Psoas muscle (tissue), 8 donors: Measurements from ENCODE around the gene HTRA2. TPM values are rescaled to one million over a fixed set of nuclear protein-coding genes. Genes with fewer than 3 reads are reported as not detected.

Source experiments
- ATAC-seq, 4 donors: fragments of 200-7000 bp; cut with Tn5 transposase; one replicate each; pipeline ENCODE4 v1.9.1; 2020; ENCODE audit warnings: moderate library complexity in 3 of 4, mild to moderate bottlenecking in 2 of 4
- DNase-seq, 2 donors: peaks; one replicate each; pipeline ENCODE4 v3.0.0-alpha.2; 2020
- H3K27ac ChIP-seq: fragments of 200-600 bp; one replicate; pipeline ENCODE4 v1.8.0; 2022
- H3K27me3 ChIP-seq, 3 donors: fragments of 200-600 bp in 1 of 3; one replicate each; pipeline versions ENCODE4 v1.6.1 to v1.8.0; 2013 to 2022; ENCODE audit warnings: low read length in 2 of 3, mild to moderate bottlenecking in 2 of 3, moderate library complexity in 1 of 3; ENCODE audit not compliant: insufficient read depth in 3 of 3
- H3K36me3 ChIP-seq, 2 donors: fragments of 200-600 bp in 1 of 2; one replicate each; pipeline versions ENCODE4 v1.6.1 to v1.8.0; 2013 to 2022; ENCODE audit warnings: low read depth in 1 of 2, mild to moderate bottlenecking in 1 of 2, moderate library complexity in 1 of 2; ENCODE audit not compliant: insufficient read depth in 1 of 2
- H3K4me1 ChIP-seq: fragments of 200-600 bp; one replicate; pipeline ENCODE4 v1.8.0; 2022
- H3K4me3 ChIP-seq: fragments of 200-600 bp; one replicate; pipeline ENCODE4 v1.8.0; 2022; ENCODE audit warnings: mild to moderate bottlenecking
- H3K9me3 ChIP-seq: fragments of 200-600 bp; one replicate; pipeline ENCODE4 v1.8.0; 2022
- CTCF ChIP-seq: fragments of 200-600 bp; IDR thresholded peaks from one replicate; pipeline ENCODE4 v1.8.0; 2022; ENCODE audit warnings: antibody characterized with exemption
- WGBS, 3 donors: extraction: QIAGEN DNeasy Blood & Tissue Kit; methylation state at CpG; one replicate each; pipeline versions ENCODE4 v1.1.6 to v1.1.7; 2013; 5-methylcytosine and 5-hydroxymethylcytosine counted together
- intact Hi-C, 2 donors: fragments of 100-400 bp; cut with DNase I; formaldehyde crosslinking; loops; one replicate each; pipeline versions ENCODE4 v1.11.0 to v1.14.2; 2022
- polyA plus RNA-seq, 3 donors: library from polyadenylated mRNA; stranded (reverse); fragments of 200-250 nt; gene quantifications; one replicate each; pipeline ENCODE4 v1.2.3, GENCODE V29; 2013
- total RNA-seq, 4 donors: library from RNA; stranded (reverse); fragmentation: NEBNext Ultra II Directional in 2 of 4; extraction: Animal tissue kit (Norgen Biotek cat#: 25700) in 2 of 4; gene quantifications; one replicate each; pipeline versions ENCODE4 v1.2.1 to v1.2.4, GENCODE V29; 2021 to 2023
- donor health status: healthy with polysubstance abuse.
- donor health status: DM: no; HTN: no; CAD: no; lungs with moderate emphysema.
- donor health status: Bipolar disorder and iron deficiency.
- donor health status: healthy.
- donor health status: DM: yes; HTN: yes; CAD: no.
- donor health status: DM: no; HTN: no; CAD: no.
- donor health status: DM: no; HTN: no; CAD: no.
- donor health status: DM: yes; HTN: yes; CAD: no.

Gene HTRA2
- total and polyA plus RNA-seq, 7 donors: 23.0 to 54.4 (median 27.6) TPM

GRCh38 chr2:74566754-74567085 is 37.0 kb downstream of the HTRA2 start:
- Histone ChIP-seq H3K9me3 (no peaks in the 10 kb centered on the region), H3K4me1 (no peaks in the 10 kb centered on the region), H3K27ac (no peak overlapping the region), H3K4me3 (no peak overlapping the region), H3K36me3 (no peaks in the 10 kb centered on the region), H3K27me3 (peaks cover 2 to 17% (median 4%) of the 10 kb centered on the region in 3 donors)
- ATAC-seq (no peak), DNase-seq (no peak)
- intact Hi-C loops: no loop called here
- TF ChIP-seq CTCF: no peak

- 76 to 88% (median 79%) methylated on average over 5 of the region's 5 CpGs for WGBS, 3 donors
- ATAC-seq: no peak
- no peaks in the 10 kb centered on the region for H3K4me1 ChIP-seq
- peaks cover 2 to 13% (median 2%) of the 10 kb centered on the region in 3 donors for H3K27me3 ChIP-seq
- no peaks in the 10 kb centered on the region for H3K36me3 ChIP-seq
- no peak overlapping the region for H3K4me3 ChIP-seq
- no peaks in the 10 kb centered on the region for H3K9me3 ChIP-seq
- DNase-seq: no peak
- H3K27ac ChIP-seq: no peak overlapping the region
- intact Hi-C loops: no loop called here
- no peak for TF ChIP-seq CTCF
These were observed 38.1 kb downstream of the HTRA2 start for GRCh38 chr2:74567881-74568280.

- Histone ChIP-seq H3K27ac (no peak overlapping the region), H3K4me1 (no peaks in the 10 kb centered on the region), H3K36me3 (no peaks in the 10 kb centered on the region), H3K27me3 (peaks cover 0 to 8% (median 2%) of the 10 kb centered on the region in 3 donors), H3K4me3 (no peak overlapping the region), H3K9me3 (no peaks in the 10 kb centered on the region)
- no peak for ATAC-seq
- intact Hi-C loops: no loop called here
- 86 to 96% (median 86%) methylated on average over 1 of the region's 1 CpG for WGBS, 3 donors
- no peak for TF ChIP-seq CTCF
- DNase-seq: no peak
These were observed 40.0 kb downstream of the HTRA2 start for GRCh38 chr2:74569686-74570085.

- no peak for ATAC-seq
- no peak overlapping the region for H3K27ac ChIP-seq
- no peaks in the 10 kb centered on the region for H3K9me3 ChIP-seq
- DNase-seq: no peak
- no peak for TF ChIP-seq CTCF
- no peaks in the 10 kb centered on the region for H3K4me1 ChIP-seq
- H3K36me3 ChIP-seq: no peaks in the 10 kb centered on the region
- intact Hi-C loops: no loop called here
- WGBS, 3 donors: 72 to 84% (median 78%) methylated on average over 1 of the region's 1 CpG
- H3K4me3 ChIP-seq: no peak overlapping the region
- peaks cover 0 to 8% (median 2%) of the 10 kb centered on the region in 3 donors for H3K27me3 ChIP-seq
These were observed 41.3 kb downstream of the HTRA2 start for GRCh38 chr2:74571058-74571457.

GRCh38 chr2:74572178-74572925 is 42.6 kb downstream of the HTRA2 start:
- WGBS, 3 donors: 76 to 83% (median 78%) methylated on average over 3 of the region's 3 CpGs
- Histone ChIP-seq H3K27me3 (peaks cover 0 to 8% (median 2%) of the 10 kb centered on the region in 3 donors), H3K36me3 (no peaks in the 10 kb centered on the region), H3K9me3 (no peaks in the 10 kb centered on the region), H3K4me1 (no peaks in the 10 kb centered on the region), H3K4me3 (no peak overlapping the region), H3K27ac (no peak overlapping the region)
- no peak for TF ChIP-seq CTCF
- intact Hi-C loops: no loop called here
- DNase-seq (no peak), ATAC-seq (no peak)
